HCT116 (cell line): ENCODE data around the gene COL28A1. TPM values are rescaled to one million over a fixed set of nuclear protein-coding genes. Genes with fewer than 3 reads are reported as not detected.

Source experiments
- ATAC-seq: fragments of 200-7000 bp; cut with Tn5 transposase; 2 replicates; pipeline ENCODE4 v1.9.1; 2020; ENCODE audit warnings: mild to moderate bottlenecking, moderate library complexity
- BruUV-seq: library from RNA; stranded (reverse); fragments of 400-500 nt; replicated peaks from 2 replicates; lab custom pipeline; 2021; lab: Mats Ljungman, UMichigan
- CTCF ChIA-PET: fragments of 300-600 bp; sonication (Branson Sonifier 250); formaldehyde crosslinking; loops from one replicate; lab custom pipeline; 2021; ENCODE audit warnings: antibody characterized with exemption; lab: Charles Lee
- POLR2A ChIA-PET: fragments of 300-600, 350-600 bp; sonication (Branson Sonifier 250); formaldehyde crosslinking; loops from one replicate; lab custom pipeline; 2021; ENCODE audit warnings: antibody characterized with exemption; lab: Charles Lee
- RAD21 ChIA-PET, 2 experiments: fragments of 300-600 bp; sonication (Branson Sonifier 250); formaldehyde crosslinking; loops; one replicate each; lab custom pipeline; 2023; ENCODE audit warnings: low total read pairs in 2 of 2; ENCODE audit not compliant: uncharacterized antibody in 2 of 2, unreplicated experiment in 2 of 2, low non-redundant PET in 1 of 2; lab: Charles Lee
- DNase-seq: peaks from one replicate; pipeline ENCODE4 v3.0.0-alpha.2; 2010; ENCODE audit warnings: low read depth, low spot score
- H2AFZ ChIP-seq: fragments of 200-600 bp; shearing (Covaris generic), sonication (generic); 2 replicates; pipeline ENCODE4 v1.6.1; 2017; ENCODE audit warnings: low read depth, mixed run types, mixed read lengths, antibody characterized with exemption, low read length; ENCODE audit not compliant: poor library complexity, severe bottlenecking
- H3K27ac ChIP-seq: 2 replicates; pipeline ENCODE4 v1.5.1; 2012; ENCODE audit warnings: low read depth, low read length
- H3K27me3 ChIP-seq: fragments of 200-600 bp; sonication (generic); 2 replicates; pipeline ENCODE4 v1.6.1; 2016; ENCODE audit warnings: mixed run types, low read length, mixed read lengths; ENCODE audit not compliant: insufficient read depth
- H3K36me3 ChIP-seq, 2 experiments: fragments of 200-500 bp in 1 of 2; fragments of 200-600 bp in 1 of 2; sonication (Bioruptor generic) in 1 of 2; sonication (generic) in 1 of 2; 2 replicates each; pipeline versions ENCODE4 v1.5.1 to v1.6.1; 2014 to 2016; ENCODE audit warnings: low read length in 2 of 2, inconsistent platforms in 1 of 2, mixed read lengths in 1 of 2, mixed run types in 1 of 2; ENCODE audit not compliant: insufficient read depth in 2 of 2, control insufficient read depth in 1 of 2
- H3K4me1 ChIP-seq, 2 experiments: fragments of 200-600 bp in 1 of 2; sonication (generic) in 1 of 2; 2 replicates each; pipeline versions ENCODE4 v1.5.1 to v1.6.1; 2012 to 2017; ENCODE audit warnings: low read length in 2 of 2, inconsistent platforms in 1 of 2, mild to moderate bottlenecking in 1 of 2, mixed read lengths in 1 of 2, mixed run types in 1 of 2, moderate library complexity in 1 of 2; ENCODE audit not compliant: insufficient read depth in 2 of 2, control insufficient read depth in 1 of 2
- H3K4me2 ChIP-seq: fragments of 200-600 bp; sonication (generic); 2 replicates; pipeline ENCODE4 v1.6.1; 2017; ENCODE audit warnings: mixed run types, low read length, mixed read lengths
- H3K4me3 ChIP-seq, 2 experiments: fragments of 200-600 bp in 1 of 2; sonication (generic) in 1 of 2; replicated peaks in 1 of 2; 2 replicates each; pipeline ENCODE4 v1.5.1; 2011 to 2016; ENCODE audit warnings: low read length in 2 of 2, control low read depth in 1 of 2, low read depth in 1 of 2, mild to moderate bottlenecking in 1 of 2, mixed read lengths in 1 of 2, mixed run types in 1 of 2
- H3K79me2 ChIP-seq: fragments of 200-600 bp; sonication (generic); 2 replicates; pipeline ENCODE4 v1.6.1; 2017; ENCODE audit warnings: mild to moderate bottlenecking, mixed run types, low read length, moderate library complexity, mixed read lengths; ENCODE audit not compliant: insufficient read depth
- H3K9ac ChIP-seq: fragments of 200-600 bp; sonication (generic); 2 replicates; pipeline ENCODE4 v1.6.1; 2016; ENCODE audit warnings: low read length, mixed read lengths
- H3K9me2 ChIP-seq: fragments of 200-600 bp; sonication (generic), shearing (Covaris generic); 2 replicates; pipeline ENCODE4 v1.6.1; 2017; ENCODE audit warnings: mixed run types, mild to moderate bottlenecking, moderate library complexity; ENCODE audit not compliant: insufficient read depth
- H3K9me3 ChIP-seq, 2 experiments: fragments of 200-500 bp in 1 of 2; fragments of 200-600 bp in 1 of 2; sonication (Bioruptor generic) in 1 of 2; sonication (generic) in 1 of 2; 2 replicates each; pipeline ENCODE4 v1.6.1; 2014 to 2017; ENCODE audit warnings: low read length in 2 of 2, mixed read lengths in 2 of 2, inconsistent platforms in 1 of 2, low read depth in 1 of 2, mild to moderate bottlenecking in 1 of 2, mixed run types in 1 of 2, moderate library complexity in 1 of 2; ENCODE audit not compliant: control insufficient read depth in 1 of 2, insufficient read depth in 1 of 2
- H4K20me1 ChIP-seq: fragments of 200-600 bp; sonication (generic), shearing (Covaris generic); 2 replicates; pipeline ENCODE4 v1.6.1; 2017; ENCODE audit warnings: mixed run types, mild to moderate bottlenecking, moderate library complexity; ENCODE audit not compliant: insufficient read depth
- ATF3 ChIP-seq: IDR thresholded peaks from 2 replicates; pipeline ENCODE4 v1.6.1; 2012
- CEBPB ChIP-seq: IDR thresholded peaks from 2 replicates; pipeline ENCODE4 v1.6.1; 2012; ENCODE audit warnings: low read depth
- EGR1 ChIP-seq: IDR thresholded peaks from 2 replicates; pipeline ENCODE4 v1.6.1; 2012; ENCODE audit warnings: low read depth
- ELF1 ChIP-seq: IDR thresholded peaks from 2 replicates; pipeline ENCODE4 v1.6.1; 2012; ENCODE audit warnings: low read depth, borderline replicate concordance
- EZH2 ChIP-seq: fragments of 200-600 bp; sonication (generic); IDR thresholded peaks from 2 replicates; pipeline ENCODE4 v1.6.1; 2017; ENCODE audit warnings: antibody characterized with exemption, mixed run types
- JUND ChIP-seq: IDR thresholded peaks from 2 replicates; pipeline ENCODE4 v1.6.1; 2012
- POLR2A ChIP-seq: IDR thresholded peaks from 2 replicates; pipeline ENCODE4 v1.7.0; 2011; ENCODE audit warnings: borderline replicate concordance; ENCODE audit not compliant: insufficient read depth, insufficient read length; ENCODE audit errors: extremely low read depth
- POLR2AphosphoS5 ChIP-seq: IDR thresholded peaks from 2 replicates; pipeline ENCODE4 v1.6.1; 2011; ENCODE audit warnings: mild to moderate bottlenecking, low read depth, low read length, moderate library complexity
- RAD21 ChIP-seq: IDR thresholded peaks from 2 replicates; pipeline ENCODE4 v1.6.1; 2012; ENCODE audit warnings: low read depth, mild to moderate bottlenecking
- REST ChIP-seq: IDR thresholded peaks from 2 replicates; pipeline ENCODE4 v1.6.1; 2012; ENCODE audit warnings: low read depth
- SIN3A ChIP-seq: IDR thresholded peaks from 2 replicates; pipeline ENCODE4 v1.6.1; 2012; ENCODE audit warnings: low read depth
- SP1 ChIP-seq: IDR thresholded peaks from 2 replicates; pipeline ENCODE4 v1.6.1; 2012; ENCODE audit warnings: low read depth
- TCF7L2 ChIP-seq: IDR thresholded peaks from 2 replicates; pipeline ENCODE4 v1.7.0; 2011; ENCODE audit warnings: borderline replicate concordance, inconsistent platforms; ENCODE audit not compliant: insufficient read depth, insufficient read length; ENCODE audit errors: extremely low read depth
- YY1 ChIP-seq: IDR thresholded peaks from 2 replicates; pipeline ENCODE4 v1.6.1; 2011; ENCODE audit warnings: low read length, low read depth, moderate library complexity, mild to moderate bottlenecking; ENCODE audit not compliant: insufficient replicate concordance; ENCODE audit errors: extremely low read depth
- ZFX ChIP-seq: fragments of 450-650 bp; IDR thresholded peaks from 2 replicates; pipeline ENCODE4 v1.6.1; 2017
- intact Hi-C: fragments of 100-400 bp; cut with micrococcal nuclease; formaldehyde crosslinking; loops from 2 replicates; pipeline ENCODE4 v1.10.0; 2022
- total RNA-seq: library from RNA; stranded (reverse); gene quantifications from one replicate; pipeline ENCODE4 v1.2.1, GENCODE V29; 2021; ENCODE audit not compliant: unreplicated experiment
- TF ChIP-seq, protein P1 (sequence below): IDR thresholded peaks from 2 replicates; pipeline ENCODE4 v1.6.1; 2012

COL28A1 gene
- total RNA-seq, 1 experiment from 2014 or later: 0.12 TPM

DNA sequence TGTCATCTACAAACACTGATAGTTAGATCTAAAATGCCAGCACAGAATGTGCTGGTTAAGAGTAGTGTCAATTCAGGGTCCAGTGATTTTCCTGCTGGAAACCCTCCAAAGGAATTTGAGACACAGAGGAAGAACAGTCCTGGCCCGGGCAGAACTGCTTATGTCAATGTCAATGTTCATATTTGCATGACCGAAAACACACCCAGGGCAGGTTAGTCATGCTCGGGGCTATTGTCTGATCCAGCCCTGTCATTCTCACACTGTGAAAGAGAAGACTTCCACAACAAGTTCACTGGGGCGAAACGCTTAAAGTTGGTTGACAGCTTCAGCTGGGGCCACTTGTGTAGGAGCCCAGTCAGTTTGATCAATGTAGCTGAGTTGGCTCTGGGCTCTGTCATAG, 214.0 kb downstream of the COL28A1 start:
- BruUV-seq: no TSS peak

More for the DNA sequence above, 214.0 kb downstream of the COL28A1 start:
- Histone ChIP-seq H4K20me1 (no peaks in the 10 kb centered on the region), H3K9ac (no peak overlapping the region), H3K4me1 (no peaks in the 10 kb centered on the region), H3K4me2 (no peak overlapping the region), H3K79me2 (no peaks in the 10 kb centered on the region), H3K27ac (no peak overlapping the region), H3K9me2 (no peaks in the 10 kb centered on the region), H3K9me3 (no peaks in the 10 kb centered on the region), H2AFZ (no peak overlapping the region), H3K36me3 (no peaks in the 10 kb centered on the region), H3K4me3 (no peak overlapping the region), H3K27me3 (no peaks in the 10 kb centered on the region)
- no peak for TF ChIP-seq RAD21
- no peak for TF ChIP-seq JUND
- TF ChIP-seq EGR1: no peak
- no peak for TF ChIP-seq POLR2A
- no peak for TF ChIP-seq CEBPB
- TF ChIP-seq TCF7L2: no peak
- no peak for TF ChIP-seq SIN3A
- TF ChIP-seq ELF1: no peak
- TF ChIP-seq, protein P1, sequence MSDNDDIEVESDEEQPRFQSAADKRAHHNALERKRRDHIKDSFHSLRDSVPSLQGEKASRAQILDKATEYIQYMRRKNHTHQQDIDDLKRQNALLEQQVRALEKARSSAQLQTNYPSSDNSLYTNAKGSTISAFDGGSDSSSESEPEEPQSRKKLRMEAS: no peak
- no peak for TF ChIP-seq EZH2
- TF ChIP-seq POLR2AphosphoS5: no peak
- TF ChIP-seq YY1: no peak
- TF ChIP-seq ATF3: no peak
- no peak for TF ChIP-seq ZFX
- no peak for TF ChIP-seq REST
- no peak for TF ChIP-seq SP1
- POLR2A ChIA-PET: no interaction called here
- ATAC-seq: no peak
- RAD21 ChIA-PET: no interaction called here
- DNase-seq: no peak
- CTCF ChIA-PET: no interaction called here
- intact Hi-C loops: no loop called here
